Chondrocyte (in vitro differentiated cells): ENCODE measurements around the gene CREB3. TPM values are rescaled to one million over a fixed set of nuclear protein-coding genes. Genes with fewer than 3 reads are reported as not detected.

Experiments used
- DNase-seq: peaks from one replicate; pipeline ENCODE4 v3.0.0; 2021; ENCODE audit warnings: mixed read lengths, low spot score
- H3K27ac Mint-ChIP-seq: one replicate; pipeline ENCODE4 v1.8.0; 2021; ENCODE audit warnings: mild to moderate bottlenecking, moderate library complexity, mixed read lengths; ENCODE audit not compliant: unreplicated experiment
- H3K27me3 Mint-ChIP-seq: 2 replicates; pipeline ENCODE4 v1.8.0; 2021; ENCODE audit warnings: low read depth, mixed read lengths
- H3K36me3 Mint-ChIP-seq: 2 replicates; pipeline ENCODE4 v1.8.0; 2021; ENCODE audit warnings: low read depth, mixed read lengths
- H3K4me1 Mint-ChIP-seq: 2 replicates; pipeline ENCODE4 v1.8.0; 2021; ENCODE audit warnings: low read depth, mild to moderate bottlenecking, mixed read lengths
- H3K4me3 Mint-ChIP-seq: one replicate; pipeline ENCODE4 v1.8.0; 2021; ENCODE audit warnings: mild to moderate bottlenecking, moderate library complexity, mixed read lengths; ENCODE audit not compliant: unreplicated experiment
- H3K9me3 Mint-ChIP-seq: 2 replicates; pipeline ENCODE4 v1.8.0; 2021; ENCODE audit warnings: low read depth, mixed read lengths
- total RNA-seq: library from RNA; stranded (reverse); gene quantifications from 3 replicates; pipeline ENCODE4 v1.2.1, GENCODE V29; 2021
- TF ChIP-seq, protein P1 (sequence below): fragments of 200-600 bp; sonication (generic); IDR thresholded peaks from 2 replicates; pipeline ENCODE4 v1.5.0; 2021; ENCODE audit warnings: antibody characterized with exemption, mild to moderate bottlenecking, moderate library complexity

Gene CREB3
- total RNA-seq, 1 donor from 2014 or later: 56.7 TPM

DNA sequence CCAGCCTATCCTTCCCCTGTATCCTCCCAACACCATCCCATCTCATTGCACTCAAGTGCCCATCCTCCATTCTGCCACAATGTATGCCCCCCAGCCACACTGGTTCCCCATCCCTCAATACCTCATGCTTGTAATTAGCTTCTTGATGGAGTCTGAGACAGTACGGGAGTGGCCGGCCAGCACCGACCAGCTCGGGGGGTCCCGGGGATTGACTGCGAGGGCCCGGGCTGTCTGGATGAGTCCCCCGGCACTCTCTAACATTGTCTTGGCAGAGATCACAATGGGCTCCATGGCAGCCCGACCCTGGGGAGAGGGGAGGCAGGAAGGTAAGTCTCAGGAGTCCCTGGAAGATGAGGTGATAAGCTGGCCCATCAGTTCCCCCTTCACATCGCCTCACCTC lies 25.5 kb upstream of the CREB3 start:
- no peaks in the 10 kb centered on the region for H3K9me3 Mint-ChIP-seq
- peaks cover 71% of the 10 kb centered on the region for H3K36me3 Mint-ChIP-seq
- no peak for DNase-seq
- H3K27ac Mint-ChIP-seq: peak overlapping the region; percentile 75
- no peaks in the 10 kb centered on the region for H3K4me1 Mint-ChIP-seq
- no peaks in the 10 kb centered on the region for H3K27me3 Mint-ChIP-seq
- TF ChIP-seq, protein P1, sequence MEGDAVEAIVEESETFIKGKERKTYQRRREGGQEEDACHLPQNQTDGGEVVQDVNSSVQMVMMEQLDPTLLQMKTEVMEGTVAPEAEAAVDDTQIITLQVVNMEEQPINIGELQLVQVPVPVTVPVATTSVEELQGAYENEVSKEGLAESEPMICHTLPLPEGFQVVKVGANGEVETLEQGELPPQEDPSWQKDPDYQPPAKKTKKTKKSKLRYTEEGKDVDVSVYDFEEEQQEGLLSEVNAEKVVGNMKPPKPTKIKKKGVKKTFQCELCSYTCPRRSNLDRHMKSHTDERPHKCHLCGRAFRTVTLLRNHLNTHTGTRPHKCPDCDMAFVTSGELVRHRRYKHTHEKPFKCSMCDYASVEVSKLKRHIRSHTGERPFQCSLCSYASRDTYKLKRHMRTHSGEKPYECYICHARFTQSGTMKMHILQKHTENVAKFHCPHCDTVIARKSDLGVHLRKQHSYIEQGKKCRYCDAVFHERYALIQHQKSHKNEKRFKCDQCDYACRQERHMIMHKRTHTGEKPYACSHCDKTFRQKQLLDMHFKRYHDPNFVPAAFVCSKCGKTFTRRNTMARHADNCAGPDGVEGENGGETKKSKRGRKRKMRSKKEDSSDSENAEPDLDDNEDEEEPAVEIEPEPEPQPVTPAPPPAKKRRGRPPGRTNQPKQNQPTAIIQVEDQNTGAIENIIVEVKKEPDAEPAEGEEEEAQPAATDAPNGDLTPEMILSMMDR: no peak
- H3K4me3 Mint-ChIP-seq: no peak overlapping the region

DNA sequence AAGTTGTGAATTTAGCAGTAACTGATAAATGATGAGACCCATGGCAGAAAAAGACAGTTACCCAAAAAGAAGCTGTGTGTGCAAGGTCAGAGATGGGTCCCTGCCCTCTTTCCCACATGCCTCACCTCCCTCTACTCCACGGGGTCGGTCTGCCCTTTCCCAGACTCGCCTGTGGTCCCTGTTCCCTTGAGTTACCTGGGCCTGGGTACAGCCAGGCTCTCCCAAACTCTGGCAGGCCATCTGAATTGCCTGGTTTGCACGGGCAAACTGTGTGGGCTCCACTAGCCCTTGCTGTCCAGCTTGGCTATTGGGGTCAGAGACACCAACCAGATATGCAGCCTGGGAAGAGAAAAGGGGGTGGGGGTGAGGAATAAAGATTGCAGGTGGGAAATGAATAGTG lies 24.3 kb upstream of the CREB3 start:
- Mint-ChIP-seq H3K27me3 (no peaks in the 10 kb centered on the region), H3K36me3 (peaks cover 71% of the 10 kb centered on the region), H3K27ac (peak overlapping the region; percentile 64), H3K4me3 (no peak overlapping the region), H3K9me3 (no peaks in the 10 kb centered on the region), H3K4me1 (no peaks in the 10 kb centered on the region)
- no peak for DNase-seq
- TF ChIP-seq, protein P1: no peak

DNA sequence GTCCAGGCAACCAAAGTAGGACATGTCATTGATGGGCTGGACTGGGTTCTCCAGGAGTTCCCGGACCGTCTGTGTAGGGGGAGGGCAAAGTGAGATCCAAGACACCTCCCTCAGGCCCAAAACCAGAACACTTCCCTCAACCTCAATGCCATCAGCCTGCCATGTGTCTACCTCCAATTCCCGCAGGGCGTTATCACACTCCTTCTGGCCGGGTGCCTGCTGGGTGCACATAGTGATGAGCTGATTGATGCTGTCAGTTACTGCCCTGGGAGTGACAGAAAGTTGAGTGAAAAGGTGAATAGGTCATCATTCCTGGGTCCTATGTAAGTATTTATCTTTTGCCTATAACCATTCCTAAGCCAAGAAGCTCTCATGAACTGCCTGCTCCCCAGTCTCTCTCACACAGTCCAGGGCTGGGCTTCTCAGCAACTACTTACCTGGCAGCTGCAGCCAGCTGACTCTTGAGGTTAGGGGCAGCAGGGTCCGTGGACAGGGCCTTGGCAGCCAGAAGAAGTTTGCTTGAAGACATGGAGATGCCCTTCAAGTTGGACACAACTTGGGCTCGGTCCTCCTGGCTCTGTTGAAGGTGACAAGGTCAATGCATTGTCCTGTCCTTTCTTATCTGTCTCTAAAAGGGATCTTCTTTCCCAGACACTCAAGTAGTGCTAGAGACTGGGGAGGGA lies 21.5 kb upstream of the CREB3 start:
- H3K36me3 Mint-ChIP-seq: peaks cover 67% of the 10 kb centered on the region

DNA sequence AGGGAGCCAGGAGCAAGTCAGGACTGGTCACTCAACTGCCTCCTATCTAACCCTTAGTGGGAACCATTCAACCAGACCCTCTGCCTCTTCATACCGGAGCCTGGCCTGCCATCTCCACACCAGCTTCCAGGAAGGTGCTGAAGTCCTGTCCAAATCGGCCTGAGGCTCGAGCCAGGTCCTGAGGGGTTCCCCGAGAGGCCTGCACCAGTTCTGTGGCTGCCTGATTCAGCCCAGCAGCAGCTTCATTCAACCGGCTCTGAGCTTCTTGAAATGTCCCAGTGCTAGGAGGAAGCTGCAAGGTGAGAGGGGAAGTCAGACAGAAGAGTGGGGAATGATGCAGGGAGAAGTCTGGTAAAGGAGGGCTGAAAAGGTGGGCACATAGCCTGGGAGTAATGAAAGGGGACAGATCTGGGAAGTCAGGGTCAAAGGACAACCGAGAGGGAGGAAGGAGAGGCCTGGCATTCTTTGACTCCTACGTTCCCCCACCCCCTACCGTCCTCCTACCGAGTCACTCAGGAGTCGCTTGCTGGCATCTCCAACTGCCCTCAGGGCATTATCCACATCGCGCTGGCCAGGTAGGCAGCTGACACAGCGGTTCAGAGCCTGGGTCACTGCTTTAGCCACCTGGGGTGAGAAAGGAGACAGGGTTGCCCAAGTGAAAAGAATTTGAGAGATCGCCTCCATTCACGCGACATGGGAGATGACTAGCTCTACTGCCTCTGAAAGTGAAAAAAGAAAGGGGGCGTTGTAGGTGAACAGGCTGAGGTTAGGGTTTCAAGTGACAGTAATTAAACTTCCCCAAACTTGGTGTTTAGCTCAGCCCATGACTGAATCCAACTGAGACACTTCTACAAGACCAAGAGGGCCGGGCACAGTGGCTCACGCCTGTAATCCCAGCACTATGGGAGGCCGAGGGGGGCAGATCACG lies 20.7 kb upstream of the CREB3 start:
- Mint-ChIP-seq H3K4me1 (no peaks in the 10 kb centered on the region), H3K27ac (peak overlapping the region; percentile 12), H3K9me3 (no peaks in the 10 kb centered on the region), H3K4me3 (no peak overlapping the region), H3K36me3 (peaks cover 70% of the 10 kb centered on the region), H3K27me3 (no peaks in the 10 kb centered on the region)
- no peak for DNase-seq
- TF ChIP-seq, protein P1: no peak

More for the DNA sequence above, 21.5 kb upstream of the CREB3 start:
- Mint-ChIP-seq H3K27ac (no peak overlapping the region), H3K9me3 (no peaks in the 10 kb centered on the region), H3K4me1 (no peaks in the 10 kb centered on the region), H3K4me3 (no peak overlapping the region), H3K27me3 (no peaks in the 10 kb centered on the region)
- no peak for DNase-seq
- TF ChIP-seq, protein P1: no peak

DNA sequence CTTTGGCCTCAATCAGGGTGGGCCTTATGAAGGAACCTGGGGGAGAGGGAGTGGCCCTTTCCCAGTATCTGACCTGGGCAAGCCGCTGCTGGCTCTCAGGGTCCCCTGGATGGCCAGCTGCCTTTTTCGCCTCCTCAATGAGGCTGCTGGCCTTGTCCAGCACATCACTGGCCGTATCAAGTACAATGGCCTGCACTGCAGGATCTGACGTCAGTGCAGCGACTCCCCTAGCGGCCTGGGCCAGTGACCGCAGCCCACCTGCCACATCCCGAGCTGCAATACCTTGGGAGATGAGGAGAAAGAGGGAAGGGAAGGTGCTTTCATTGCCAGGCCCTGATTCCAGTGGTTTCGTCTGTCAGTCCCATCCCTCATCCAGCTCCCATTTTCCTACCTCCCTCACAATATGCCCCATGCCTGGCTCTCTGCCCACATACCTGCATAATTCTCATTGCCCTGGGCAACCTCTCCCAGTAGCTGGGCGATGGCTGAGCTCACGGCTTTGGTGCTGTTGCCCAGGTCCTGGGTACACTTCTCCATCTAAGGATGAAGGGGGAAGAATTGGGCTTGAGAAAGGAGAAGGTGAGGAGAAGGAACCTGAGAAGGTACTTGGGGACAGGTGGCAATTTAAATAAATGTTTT lies 19.6 kb upstream of the CREB3 start:
- TF ChIP-seq, protein P1: no peak
- no peak overlapping the region for H3K4me3 Mint-ChIP-seq
- H3K9me3 Mint-ChIP-seq: no peaks in the 10 kb centered on the region
- no peak for DNase-seq
- no peaks in the 10 kb centered on the region for H3K27me3 Mint-ChIP-seq
- H3K27ac Mint-ChIP-seq: no peak overlapping the region
- H3K4me1 Mint-ChIP-seq: no peaks in the 10 kb centered on the region
- peaks cover 67% of the 10 kb centered on the region for H3K36me3 Mint-ChIP-seq
